Peyer's patch (tissue), 4 donors: ENCODE measurements around the gene DNMT3A.

ENCODE experiments used
- CTCF ChIP-seq, 6 experiments: fragments of 450-650 bp in 4 of 6; fragments of 200-600 bp in 2 of 6; sonication (generic) in 1 of 6; IDR thresholded peaks; one replicate each; pipeline ENCODE4 v1.5.1; 2017 to 2019; ENCODE audit warnings: antibody characterized with exemption in 6 of 6, mild to moderate bottlenecking in 3 of 6, moderate library complexity in 1 of 6
- POLR2A ChIP-seq, 2 donors: fragments of 450-650 bp; IDR thresholded peaks; one replicate each; pipeline ENCODE4 v1.5.1; 2017; ENCODE audit warnings: antibody characterized with exemption in 2 of 2, mild to moderate bottlenecking in 2 of 2, moderate library complexity in 2 of 2

DNA sequence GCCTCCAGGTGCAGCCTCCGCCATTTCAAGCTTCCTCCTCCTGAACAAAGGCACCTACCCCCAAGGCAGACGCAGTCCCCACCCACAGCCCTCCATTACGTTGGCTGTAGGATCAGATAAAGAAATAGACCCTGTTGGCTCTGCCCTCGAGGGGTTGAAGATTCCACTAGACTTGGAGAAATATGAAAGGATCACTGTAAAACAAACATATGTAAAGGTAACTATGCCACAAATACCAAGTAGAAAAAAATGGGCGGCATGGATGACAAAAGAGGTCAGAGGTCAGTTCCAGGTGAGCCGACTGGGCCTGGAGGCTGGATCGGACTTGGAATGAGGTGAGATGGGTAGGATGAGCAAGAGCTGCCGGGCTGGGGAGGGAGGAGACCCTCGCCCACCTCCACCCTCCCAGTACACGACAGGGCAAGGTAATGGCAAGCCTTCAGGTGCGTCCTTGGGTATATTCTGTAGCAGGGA lies 88.5 kb downstream of the DNMT3A start:
- TF ChIP-seq POLR2A (IDR thresholded peaks at IDR 0.05) (no peak), CTCF (IDR thresholded peaks at IDR 0.05) (no peak)
